A375 (cell line): ENCODE data around the gene KCNH3. TPM values are rescaled to one million over a fixed set of nuclear protein-coding genes. Genes with fewer than 3 reads are reported as not detected.

ENCODE experiments used
- small RNA-seq: library from RNA; depleted of rRNA; stranded (forward); fragments of <200 nt; gene quantifications from one replicate; pipeline ENCODE3, GENCODE V24; 2014
- total RNA-seq: library from RNA; depleted of rRNA; stranded (reverse); fragments of >200 nt; shearing (Covaris generic); gene quantifications from 2 replicates; pipeline ENCODE4 v1.2.3, GENCODE V29; 2014; rRNA removed

KCNH3 gene
- 2.1 and 3.2 TPM in 2 replicates for total RNA-seq

GRCh38 chr12:49538510-49539403 lies at the start of gene KCNH3:
TSS of gene KCNH3 (plus strand) at chr12:49539030. CDS start at chr12:49539417, 387 bp downstream.

GRCh38 chr12:49567611-49568441 lies 29.0 kb downstream of the KCNH3 start, which contains the start of gene MCRS1:
TSS of gene MCRS1 (minus strand) at chr12:49568142. CDS start at chr12:49566731, 1,411 bp downstream.

GRCh38 chr12:49605539-49605938 lies 66.7 kb downstream of the KCNH3 start, which contains the start of gene FAM186B:
TSS of gene FAM186B (minus strand) at chr12:49605639. CDS start at chr12:49605477, 162 bp downstream.

Small RNA genes lying within 50 kb of the gene (small RNA-seq; reads per million reads assigned to genes)
- gene POLR2KP1 (not detected), gene RNU6-834P (not detected)

Other genes starting within 250 kb of the KCNH3 start
- gene PRPH, start 243.9 kb upstream of the KCNH3 start, total RNA-seq: 0.68 and 1.0 TPM in 2 replicates
- 61.6 and 70.7 TPM in 2 replicates for gene TROAP, start 215.8 kb upstream of the KCNH3 start, total RNA-seq
- gene C1QL4, start 201.8 kb upstream of the KCNH3 start, total RNA-seq: 2.2 and 4.4 TPM in 2 replicates
- gene DNAJC22, start 192.1 kb upstream of the KCNH3 start, total RNA-seq: 14.7 and 18.5 TPM in 2 replicates
- gene SPATS2, start 171.6 kb upstream of the KCNH3 start, total RNA-seq: 13.0 and 15.8 TPM in 2 replicates
- 78.9 and 84.6 TPM in 2 replicates for gene MCRS1, start 29.1 kb downstream of the KCNH3 start, total RNA-seq
- 1.2 and 1.7 TPM in 2 replicates for gene FAM186B, start 66.6 kb downstream of the KCNH3 start, total RNA-seq
- 18.7 and 24.4 TPM in 2 replicates for gene PRPF40B, start 84.5 kb downstream of the KCNH3 start, total RNA-seq
- 25.5 and 26.9 TPM in 2 replicates for gene FMNL3, start 168.4 kb downstream of the KCNH3 start, total RNA-seq
- gene TMBIM6, start 202.5 kb downstream of the KCNH3 start, total RNA-seq: 226 and 240 TPM in 2 replicates